Choroid plexus epithelial cell (primary cell): ENCODE measurements around the gene OR52K2.
"Not testable (repeated sequence)": the region's sequence is repeated elsewhere in the genome, so short reads cannot be mapped to it uniquely, and the experiment has no call there.

Experiments used
- DNase-seq: peaks from one replicate; pipeline ENCODE4 v3.0.0-alpha.2; 2010; ENCODE audit warnings: low read depth
- H3K4me3 ChIP-seq: 2 replicates; pipeline ENCODE4 v1.5.1; 2011; ENCODE audit warnings: low read depth, mild to moderate bottlenecking, control low read depth, low read length, moderate library complexity
- CTCF ChIP-seq: conservative IDR thresholded peaks from 2 replicates; pipeline ENCODE4 v1.5.1; 2011; ENCODE audit warnings: low read depth, mild to moderate bottlenecking, control low read depth, inconsistent platforms, low read length, moderate library complexity

The OR52K2 gene

GRCh38 chr11:4480577-4481239, 31.6 kb downstream of the OR52K2 start:
- no peak overlapping the region for H3K4me3 ChIP-seq
- TF ChIP-seq CTCF: no peak
- peak; percentile 14 for DNase-seq

GRCh38 chr11:4481240-4481582, 32.1 kb downstream of the OR52K2 start:
- no peak for DNase-seq
- TF ChIP-seq CTCF: no peak
- H3K4me3 ChIP-seq: no peak overlapping the region

DNA sequence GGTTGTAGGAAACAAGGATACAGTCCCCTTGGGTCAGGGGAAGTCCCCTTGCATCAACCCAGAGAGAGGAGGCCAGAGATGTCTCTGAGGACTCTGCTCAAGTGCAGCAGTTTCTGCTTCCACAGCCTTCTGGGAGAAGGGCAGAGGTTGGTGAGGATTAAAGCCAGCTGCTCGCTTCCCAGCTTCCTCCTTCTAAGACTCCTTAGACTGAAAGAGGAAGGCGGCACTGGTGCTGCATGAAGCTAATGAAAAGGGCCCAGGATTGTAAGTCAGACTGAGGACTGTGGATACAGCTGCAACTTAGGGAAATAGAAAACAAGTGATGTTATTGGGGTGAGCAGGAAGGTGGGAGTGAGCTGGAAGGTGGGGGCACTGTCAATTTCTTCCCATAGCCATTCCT, 33.4 kb downstream of the OR52K2 start, which contains the start of gene OR52K1:
OR52K1 (plus strand) TSS at position 202 of the 400 bp plus-strand sequence. CDS start 6,255 bp downstream, outside the sequence.
- no peak for DNase-seq
- TF ChIP-seq CTCF: no peak
- no peak within 1 kb of the TSS for H3K4me3 ChIP-seq

DNA sequence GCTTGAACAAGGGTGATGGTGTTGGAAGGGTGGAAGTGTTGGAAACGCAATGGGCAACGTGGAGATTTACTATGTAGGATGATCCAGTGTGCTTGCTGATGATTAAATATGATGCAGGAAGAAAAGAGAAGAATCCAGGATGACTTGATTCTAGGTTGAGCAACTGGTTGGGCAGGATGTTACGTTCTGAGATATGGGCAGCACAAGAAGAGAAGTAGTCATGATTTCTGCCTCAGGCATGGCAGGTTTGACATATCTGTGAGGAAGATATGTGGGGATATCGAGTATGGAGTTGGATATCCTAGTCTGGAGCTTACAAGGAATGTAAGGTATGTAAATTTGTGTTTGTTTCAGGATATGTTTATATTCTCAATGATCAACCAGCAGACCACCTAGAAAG, 35.2 kb downstream of the OR52K2 start:
- DNase-seq: no peak
- no peak for TF ChIP-seq CTCF
- no peak overlapping the region for H3K4me3 ChIP-seq

GRCh38 chr11:4491405-4491804, 42.3 kb downstream of the OR52K2 start:
- not testable (repeated sequence) for H3K4me3 ChIP-seq, DNase-seq

DNA sequence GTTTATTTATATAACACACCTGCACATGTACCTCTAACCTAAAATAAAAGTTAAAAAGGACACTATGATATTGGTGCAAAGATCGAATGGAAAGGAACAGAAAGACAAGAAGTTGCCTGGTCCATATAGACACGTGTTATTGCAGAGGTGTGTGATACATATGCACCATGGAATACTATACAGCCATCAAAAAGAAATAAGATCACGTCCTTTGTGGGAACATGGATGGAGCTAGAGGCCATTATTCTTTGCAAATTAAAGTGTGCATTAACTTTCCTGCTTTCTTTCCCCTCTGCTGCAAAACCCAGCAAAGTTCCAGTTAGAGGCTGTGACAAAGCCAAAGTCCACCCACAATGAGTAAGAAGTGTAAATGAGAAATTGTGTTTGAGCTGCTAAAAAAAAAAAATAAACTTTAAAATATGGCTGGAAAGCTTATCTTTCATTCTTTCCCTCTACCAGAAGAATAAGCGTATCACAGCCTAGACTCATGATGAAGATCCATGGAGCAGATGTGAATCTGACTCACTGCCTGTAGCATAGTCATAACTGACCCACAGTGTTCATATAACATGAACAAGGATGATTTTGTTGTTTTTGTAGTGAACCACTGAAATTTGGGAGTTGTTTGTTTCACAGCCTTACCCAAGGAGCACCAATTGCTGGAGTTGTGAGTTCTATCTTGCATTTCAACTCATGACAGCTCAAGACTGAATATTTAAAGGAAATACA, 42.9 kb downstream of the OR52K2 start:
- no peak overlapping the region for H3K4me3 ChIP-seq
- no peak for DNase-seq
- no peak for TF ChIP-seq CTCF

DNA sequence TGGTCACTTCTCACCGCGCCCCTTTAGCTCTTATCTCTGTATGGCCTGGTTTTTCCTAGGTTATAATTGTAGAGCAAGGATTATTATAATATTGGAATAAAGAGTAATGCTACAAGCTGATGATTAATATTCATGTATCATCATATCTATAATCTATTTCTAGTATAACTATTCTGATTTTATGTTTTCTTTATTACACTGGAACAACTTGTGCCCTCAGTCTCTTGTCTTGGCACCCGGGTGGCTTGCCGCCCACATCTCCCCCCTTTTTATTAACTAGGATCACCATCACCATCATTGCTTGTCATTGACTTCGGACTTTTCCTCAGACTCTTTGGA, 44.4 kb downstream of the OR52K2 start:
- H3K4me3 ChIP-seq: no peak overlapping the region
- peak; percentile 6 for DNase-seq
- no peak for TF ChIP-seq CTCF
